Central memory CD8-positive, alpha-beta T cell (primary cell): Measurements from ENCODE around the gene MED13L.

Experiments used
- ATAC-seq: fragments of 150-1000 bp; cut with Tn5 transposase; replicated peaks from 2 replicates; pipeline ENCODE4 v1.10.0; 2022; ENCODE audit warnings: mild to moderate bottlenecking, moderate FRiP score, moderate number of reproducible peaks; ENCODE audit not compliant: poor library complexity, severe bottlenecking; ENCODE audit errors: extremely low read depth
- DNase-seq, 2 donors: peaks; one replicate each; pipeline ENCODE4 v3.0.0; 2021; ENCODE audit warnings: low spot score in 2 of 2
- H3K27ac Mint-ChIP-seq: one replicate; pipeline ENCODE4 v1.8.0; 2022; ENCODE audit warnings: low read depth, mild to moderate bottlenecking, moderate library complexity, mixed read lengths
- H3K27me3 Mint-ChIP-seq: one replicate; pipeline ENCODE4 v1.8.0; 2022; ENCODE audit warnings: mixed read lengths
- H3K36me3 Mint-ChIP-seq: one replicate; pipeline ENCODE4 v1.8.0; 2022; ENCODE audit warnings: mild to moderate bottlenecking, moderate library complexity, mixed read lengths; ENCODE audit not compliant: insufficient read depth
- H3K4me1 Mint-ChIP-seq: one replicate; pipeline ENCODE4 v1.8.0; 2022; ENCODE audit warnings: mixed read lengths
- H3K4me3 Mint-ChIP-seq: one replicate; pipeline ENCODE4 v1.8.0; 2022; ENCODE audit warnings: mild to moderate bottlenecking, moderate library complexity, mixed read lengths
- H3K9me3 Mint-ChIP-seq: one replicate; pipeline ENCODE4 v1.8.0; 2022; ENCODE audit warnings: mixed read lengths

MED13L gene

DNA sequence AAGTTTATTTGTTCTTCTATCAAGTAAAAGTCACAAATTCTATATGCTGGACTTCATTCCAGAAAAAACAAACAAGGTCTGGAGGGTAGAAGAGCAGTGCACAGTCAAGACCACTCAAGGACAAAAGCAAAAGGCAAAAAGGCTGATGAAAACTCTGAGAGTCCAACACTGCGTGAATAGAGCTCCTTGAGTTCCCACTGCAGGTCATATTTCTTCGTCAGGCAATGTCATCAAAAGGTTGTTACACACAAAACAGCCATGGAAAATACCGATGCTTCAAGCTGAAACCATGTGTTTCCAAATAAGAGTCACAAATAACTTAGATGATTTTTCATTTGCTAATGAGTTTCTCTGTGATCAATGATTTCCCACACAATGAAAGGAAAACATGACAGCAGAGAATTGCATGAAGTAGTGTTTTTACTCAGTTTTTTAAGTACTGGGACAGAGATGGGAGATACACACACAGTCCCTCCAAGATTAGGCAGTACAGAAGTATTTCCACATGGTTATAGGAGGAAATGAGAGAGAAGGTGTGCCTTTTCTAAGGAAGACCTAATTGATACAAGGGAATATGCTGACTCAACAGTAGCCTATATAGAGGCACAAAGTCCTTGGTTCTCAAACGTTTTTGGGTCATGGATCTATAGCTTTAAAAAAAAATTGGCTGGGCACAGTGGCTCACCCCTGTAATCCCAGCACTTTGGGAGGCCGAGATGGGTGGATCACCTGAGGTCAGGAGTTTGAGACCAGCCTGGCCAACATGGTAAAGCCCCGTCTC is 177.7 kb downstream of the MED13L start:
- Mint-ChIP-seq H3K4me1 (peaks cover 19% of the 10 kb centered on the region), H3K36me3 (peaks cover 11% of the 10 kb centered on the region), H3K27ac (no peak overlapping the region), H3K4me3 (no peak overlapping the region), H3K27me3 (no peaks in the 10 kb centered on the region), H3K9me3 (no peaks in the 10 kb centered on the region)
- DNase-seq (no peak), ATAC-seq (no peak)

DNA sequence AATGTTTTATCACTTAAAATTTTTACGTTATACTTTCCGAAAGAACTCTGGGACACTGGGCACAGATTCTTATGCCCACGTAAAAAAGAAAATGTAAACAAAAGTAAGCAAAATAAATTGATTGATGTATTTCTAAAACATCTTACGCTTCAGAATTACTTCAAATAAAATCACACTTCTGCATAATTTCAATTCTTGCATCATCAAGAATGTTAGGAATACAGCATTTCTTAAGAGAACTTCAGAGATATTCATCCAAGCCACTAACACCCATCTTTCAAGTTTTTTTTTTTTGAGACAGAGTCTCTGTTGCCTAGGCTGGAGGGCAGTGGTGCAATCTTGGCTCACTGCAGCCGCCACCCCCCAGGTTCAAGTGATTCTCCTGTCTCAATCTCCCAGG is 180.6 kb downstream of the MED13L start:
- no peak for ATAC-seq
- H3K27me3 Mint-ChIP-seq: no peaks in the 10 kb centered on the region
- H3K36me3 Mint-ChIP-seq: peaks cover 11% of the 10 kb centered on the region
- no peak overlapping the region for H3K4me3 Mint-ChIP-seq
- no peaks in the 10 kb centered on the region for H3K9me3 Mint-ChIP-seq
- H3K27ac Mint-ChIP-seq: no peak overlapping the region
- DNase-seq: no peak
- H3K4me1 Mint-ChIP-seq: peaks cover 24% of the 10 kb centered on the region

GRCh38 chr12:116094475-116094874 is 183.0 kb downstream of the MED13L start:
- ATAC-seq (no peak), DNase-seq (no peak)
- Mint-ChIP-seq H3K27me3 (no peaks in the 10 kb centered on the region), H3K9me3 (no peaks in the 10 kb centered on the region), H3K27ac (no peak overlapping the region), H3K4me1 (peaks cover 25% of the 10 kb centered on the region), H3K36me3 (peaks cover 12% of the 10 kb centered on the region), H3K4me3 (no peak overlapping the region)

DNA sequence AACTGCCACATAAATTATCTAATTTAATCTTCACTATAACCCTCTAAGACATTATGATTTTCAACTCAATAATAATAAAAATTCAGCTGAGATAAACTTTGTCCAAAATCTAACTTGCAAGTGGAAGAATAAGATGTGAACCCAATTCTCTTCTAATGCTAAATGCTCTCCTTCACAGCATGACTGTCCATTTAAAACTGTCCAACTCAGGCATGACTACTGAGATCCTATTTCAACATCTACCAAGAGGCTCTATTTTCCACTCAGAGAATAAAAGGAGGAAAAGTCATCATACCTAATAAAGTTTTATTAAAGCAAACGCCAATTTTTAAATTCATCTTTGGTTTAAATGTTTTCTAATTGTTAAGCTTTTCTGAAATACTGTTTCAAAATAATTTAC is 183.6 kb downstream of the MED13L start:
- no peak for DNase-seq
- no peaks in the 10 kb centered on the region for H3K27me3 Mint-ChIP-seq
- H3K27ac Mint-ChIP-seq: no peak overlapping the region
- no peak overlapping the region for H3K4me3 Mint-ChIP-seq
- peaks cover 22% of the 10 kb centered on the region for H3K4me1 Mint-ChIP-seq
- peaks cover 11% of the 10 kb centered on the region for H3K36me3 Mint-ChIP-seq
- H3K9me3 Mint-ChIP-seq: no peaks in the 10 kb centered on the region
- ATAC-seq: no peak

DNA sequence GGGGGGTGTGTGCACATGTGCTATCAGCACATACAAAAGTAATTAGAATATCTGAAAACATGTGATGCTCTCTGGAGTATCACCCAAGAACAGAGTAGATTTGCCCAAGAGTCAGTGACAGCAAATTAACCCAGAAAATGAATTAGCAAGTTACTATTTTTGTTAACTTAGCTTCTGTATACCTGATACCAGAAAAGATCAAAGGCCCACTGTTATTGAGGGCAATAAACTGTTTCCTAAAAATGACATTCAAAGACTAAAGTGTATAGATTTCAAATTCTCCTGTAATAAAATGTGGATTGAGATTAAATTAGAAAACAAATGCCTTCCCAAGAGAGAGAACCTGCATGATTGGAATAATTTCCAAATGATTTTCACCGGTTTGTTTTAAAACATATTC is 184.7 kb downstream of the MED13L start:
- Mint-ChIP-seq H3K36me3 (peaks cover 11% of the 10 kb centered on the region), H3K27me3 (no peaks in the 10 kb centered on the region), H3K4me1 (peaks cover 33% of the 10 kb centered on the region), H3K4me3 (no peak overlapping the region), H3K27ac (peak overlapping the region; percentile 13), H3K9me3 (no peaks in the 10 kb centered on the region)
- no peak for DNase-seq
- ATAC-seq: no peak

GRCh38 chr12:116092162-116092561 is 185.3 kb downstream of the MED13L start:
- ATAC-seq (no peak), DNase-seq (no peak)
- peak overlapping the region; percentile 13 for H3K27ac Mint-ChIP-seq
- H3K4me3 Mint-ChIP-seq: no peak overlapping the region
- no peaks in the 10 kb centered on the region for H3K9me3 Mint-ChIP-seq
- H3K36me3 Mint-ChIP-seq: peaks cover 11% of the 10 kb centered on the region
- peaks cover 39% of the 10 kb centered on the region for H3K4me1 Mint-ChIP-seq
- H3K27me3 Mint-ChIP-seq: no peaks in the 10 kb centered on the region

DNA sequence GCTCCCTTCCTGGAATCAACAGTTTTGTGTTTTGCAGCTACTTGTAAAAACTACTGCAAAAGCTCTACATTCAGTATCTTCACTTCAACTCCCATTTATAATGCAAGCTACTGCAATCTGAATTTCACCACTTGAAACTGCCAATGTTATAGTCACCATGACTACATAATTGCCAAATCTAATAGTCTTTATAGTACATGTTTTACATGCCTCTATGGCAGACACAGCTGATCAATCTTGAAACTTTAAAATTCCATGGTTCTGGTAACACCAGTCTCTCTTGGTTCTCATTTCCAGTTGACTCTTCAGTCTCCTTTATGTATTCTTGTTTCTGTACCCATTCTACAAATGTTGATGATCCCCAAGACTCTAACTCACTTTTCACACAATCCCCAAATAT is 185.9 kb downstream of the MED13L start:
- DNase-seq (no peak), ATAC-seq (no peak)
- peaks cover 11% of the 10 kb centered on the region for H3K36me3 Mint-ChIP-seq
- no peaks in the 10 kb centered on the region for H3K9me3 Mint-ChIP-seq
- no peak overlapping the region for H3K27ac Mint-ChIP-seq
- peaks cover 39% of the 10 kb centered on the region for H3K4me1 Mint-ChIP-seq
- no peak overlapping the region for H3K4me3 Mint-ChIP-seq
- no peaks in the 10 kb centered on the region for H3K27me3 Mint-ChIP-seq

- peaks cover 44% of the 10 kb centered on the region for H3K4me1 Mint-ChIP-seq
- no peak overlapping the region for H3K27ac Mint-ChIP-seq
- no peaks in the 10 kb centered on the region for H3K27me3 Mint-ChIP-seq
- no peak overlapping the region for H3K4me3 Mint-ChIP-seq
- ATAC-seq (no peak), DNase-seq (no peak)
- H3K36me3 Mint-ChIP-seq: peaks cover 6% of the 10 kb centered on the region
- H3K9me3 Mint-ChIP-seq: no peaks in the 10 kb centered on the region
Observed at GRCh38 chr12:116090516-116090915, 187.0 kb downstream of the MED13L start.

DNA sequence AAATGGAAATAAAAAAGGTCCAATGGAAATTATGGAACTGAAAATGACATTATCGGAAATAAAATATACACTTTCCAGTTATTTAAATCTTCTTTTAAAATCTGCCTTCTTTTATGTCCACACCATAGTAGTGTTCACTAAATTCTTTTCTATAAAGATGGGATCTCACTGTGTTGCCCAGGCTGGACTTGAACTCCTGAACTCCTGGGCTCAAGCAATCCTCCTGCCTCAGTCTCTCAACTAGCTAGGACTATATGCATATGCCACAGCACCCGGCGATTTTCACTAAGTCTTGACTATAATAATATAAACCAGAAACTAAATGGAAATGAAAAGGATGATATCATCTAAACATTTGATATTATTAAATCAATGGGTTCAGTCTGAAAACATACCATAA is 188.4 kb downstream of the MED13L start:
- Mint-ChIP-seq H3K4me1 (peaks cover 46% of the 10 kb centered on the region), H3K36me3 (peaks cover 3% of the 10 kb centered on the region), H3K27me3 (no peaks in the 10 kb centered on the region), H3K4me3 (no peak overlapping the region), H3K27ac (no peak overlapping the region), H3K9me3 (no peaks in the 10 kb centered on the region)
- DNase-seq (no peak), ATAC-seq (no peak)

GRCh38 chr12:116087962-116088361 is 189.5 kb downstream of the MED13L start:
- no peaks in the 10 kb centered on the region for H3K27me3 Mint-ChIP-seq
- ATAC-seq: peak; percentile 75
- no peak overlapping the region for H3K4me3 Mint-ChIP-seq
- no peaks in the 10 kb centered on the region for H3K9me3 Mint-ChIP-seq
- H3K36me3 Mint-ChIP-seq: peaks cover 6% of the 10 kb centered on the region
- H3K27ac Mint-ChIP-seq: no peak overlapping the region
- no peak for DNase-seq
- peaks cover 46% of the 10 kb centered on the region for H3K4me1 Mint-ChIP-seq

- ATAC-seq (peak; percentile 6), DNase-seq (no peak)
- H3K27me3 Mint-ChIP-seq: no peaks in the 10 kb centered on the region
- peaks cover 6% of the 10 kb centered on the region for H3K36me3 Mint-ChIP-seq
- H3K27ac Mint-ChIP-seq: no peak overlapping the region
- no peak overlapping the region for H3K4me3 Mint-ChIP-seq
- H3K9me3 Mint-ChIP-seq: no peaks in the 10 kb centered on the region
- H3K4me1 Mint-ChIP-seq: peaks cover 47% of the 10 kb centered on the region
Observed at GRCh38 chr12:116087399-116087798, 190.1 kb downstream of the MED13L start.

- H3K4me1 Mint-ChIP-seq: peaks cover 12% of the 10 kb centered on the region
- H3K4me3 Mint-ChIP-seq: no peak overlapping the region
- H3K9me3 Mint-ChIP-seq: no peaks in the 10 kb centered on the region
- no peaks in the 10 kb centered on the region for H3K27me3 Mint-ChIP-seq
- H3K27ac Mint-ChIP-seq: no peak overlapping the region
- peaks cover 3% of the 10 kb centered on the region for H3K36me3 Mint-ChIP-seq
- no peak for DNase-seq
- ATAC-seq: no peak
Observed at GRCh38 chr12:116080415-116080814, 197.1 kb downstream of the MED13L start.

GRCh38 chr12:116078396-116078795 is 199.1 kb downstream of the MED13L start:
- ATAC-seq (no peak), DNase-seq (no peak)
- Mint-ChIP-seq H3K4me1 (peaks cover 12% of the 10 kb centered on the region), H3K27me3 (no peaks in the 10 kb centered on the region), H3K36me3 (no peaks in the 10 kb centered on the region), H3K27ac (no peak overlapping the region), H3K4me3 (no peak overlapping the region), H3K9me3 (no peaks in the 10 kb centered on the region)
